ENCODE measurements around the gene TINAG.
"Not testable (repeated sequence)": the region's sequence is repeated elsewhere in the genome, so short reads cannot be mapped to it uniquely, and the experiment has no call there.

TINAG gene

DNA sequence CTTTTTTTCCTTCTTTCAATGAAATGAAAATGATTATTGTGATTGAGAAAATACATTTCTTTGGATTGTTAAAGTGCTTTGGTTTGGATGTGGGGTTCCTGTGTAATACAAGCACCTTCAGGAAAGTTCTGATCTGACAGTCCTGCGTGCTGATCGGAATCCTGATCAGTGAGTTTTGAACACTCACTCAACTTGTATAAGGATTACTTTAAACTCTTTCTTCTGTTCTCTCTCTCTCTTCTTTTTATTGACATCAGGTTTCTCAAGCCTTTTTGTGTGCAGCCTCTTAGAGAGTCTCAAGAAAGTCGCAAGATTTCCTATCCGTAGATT lies 710 bp downstream of the TINAG start:
- TF ChIP-seq, protein P1, sequence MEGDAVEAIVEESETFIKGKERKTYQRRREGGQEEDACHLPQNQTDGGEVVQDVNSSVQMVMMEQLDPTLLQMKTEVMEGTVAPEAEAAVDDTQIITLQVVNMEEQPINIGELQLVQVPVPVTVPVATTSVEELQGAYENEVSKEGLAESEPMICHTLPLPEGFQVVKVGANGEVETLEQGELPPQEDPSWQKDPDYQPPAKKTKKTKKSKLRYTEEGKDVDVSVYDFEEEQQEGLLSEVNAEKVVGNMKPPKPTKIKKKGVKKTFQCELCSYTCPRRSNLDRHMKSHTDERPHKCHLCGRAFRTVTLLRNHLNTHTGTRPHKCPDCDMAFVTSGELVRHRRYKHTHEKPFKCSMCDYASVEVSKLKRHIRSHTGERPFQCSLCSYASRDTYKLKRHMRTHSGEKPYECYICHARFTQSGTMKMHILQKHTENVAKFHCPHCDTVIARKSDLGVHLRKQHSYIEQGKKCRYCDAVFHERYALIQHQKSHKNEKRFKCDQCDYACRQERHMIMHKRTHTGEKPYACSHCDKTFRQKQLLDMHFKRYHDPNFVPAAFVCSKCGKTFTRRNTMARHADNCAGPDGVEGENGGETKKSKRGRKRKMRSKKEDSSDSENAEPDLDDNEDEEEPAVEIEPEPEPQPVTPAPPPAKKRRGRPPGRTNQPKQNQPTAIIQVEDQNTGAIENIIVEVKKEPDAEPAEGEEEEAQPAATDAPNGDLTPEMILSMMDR (conservative IDR thresholded peaks at IDR 0.05), result no peak
- TF ChIP-seq ZFX (IDR thresholded peaks at IDR 0.05), result no peak
- H3K27ac ChIP-seq, result no peak overlapping the region

DNA sequence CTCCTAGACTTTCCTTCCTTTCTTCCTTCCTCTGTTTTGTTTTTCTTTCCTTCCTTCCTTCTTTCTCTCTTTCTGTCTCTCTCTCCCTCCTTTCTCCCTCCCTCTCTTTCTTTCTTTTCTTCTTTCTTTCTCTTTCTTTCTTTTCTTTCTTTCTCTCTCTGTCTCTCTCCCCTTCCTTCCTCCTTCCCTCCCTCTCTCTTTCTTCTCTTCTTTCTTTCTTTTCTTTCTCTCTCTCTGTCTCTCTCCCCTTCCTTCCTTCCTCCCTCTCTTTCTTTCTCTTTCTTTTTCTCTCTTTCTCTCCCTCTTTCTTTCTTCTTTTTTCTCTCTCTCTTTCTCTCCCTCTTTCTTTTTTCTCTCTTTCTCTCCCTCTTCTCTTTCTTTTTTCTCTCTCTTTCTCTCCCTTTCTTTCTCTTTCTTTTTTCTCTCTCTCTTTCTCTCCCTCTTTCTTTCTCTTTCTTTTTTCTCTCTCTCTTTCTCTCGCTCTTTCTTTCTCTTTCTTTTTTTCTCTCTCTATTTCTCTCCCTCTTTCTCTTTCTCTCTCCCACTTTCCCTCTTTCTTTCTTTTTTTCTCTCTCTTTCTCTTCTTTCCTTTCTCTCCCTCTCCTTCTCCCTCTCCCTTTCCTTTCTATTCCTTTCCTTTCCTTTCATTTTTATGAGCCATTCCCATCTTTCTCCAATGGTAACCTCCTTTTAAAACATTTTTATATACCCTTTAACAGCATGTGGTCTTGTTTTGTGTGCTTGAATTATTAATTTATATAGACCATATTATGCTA lies 2.3 kb downstream of the TINAG start:
- TF ChIP-seq, protein P1 (conservative IDR thresholded peaks at IDR 0.05), result no peak
- TF ChIP-seq ZFX (IDR thresholded peaks at IDR 0.05), result no peak
- no peak overlapping the region for H3K27ac ChIP-seq

DNA sequence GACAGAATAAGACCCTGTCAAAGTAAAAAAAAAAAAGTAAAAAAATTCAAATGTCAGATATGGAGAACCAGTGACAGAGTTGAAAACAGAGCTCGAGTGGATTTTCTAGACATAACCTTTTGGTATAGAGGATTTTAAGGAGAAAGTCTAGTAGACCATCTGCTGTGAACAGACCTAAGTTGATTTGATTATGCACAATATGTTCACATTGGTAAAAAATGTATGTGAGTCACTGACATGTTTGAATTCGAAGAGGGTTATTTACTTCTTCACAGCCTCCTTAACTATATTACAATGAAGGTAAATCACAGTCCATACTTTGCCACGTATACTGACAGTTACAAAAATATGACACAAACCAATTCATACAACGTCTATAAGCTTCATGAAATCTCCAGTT lies 7.4 kb downstream of the TINAG start:
- no peak for TF ChIP-seq ZFX (IDR thresholded peaks at IDR 0.05)
- TF ChIP-seq, protein P1 (conservative IDR thresholded peaks at IDR 0.05), result no peak

DNA sequence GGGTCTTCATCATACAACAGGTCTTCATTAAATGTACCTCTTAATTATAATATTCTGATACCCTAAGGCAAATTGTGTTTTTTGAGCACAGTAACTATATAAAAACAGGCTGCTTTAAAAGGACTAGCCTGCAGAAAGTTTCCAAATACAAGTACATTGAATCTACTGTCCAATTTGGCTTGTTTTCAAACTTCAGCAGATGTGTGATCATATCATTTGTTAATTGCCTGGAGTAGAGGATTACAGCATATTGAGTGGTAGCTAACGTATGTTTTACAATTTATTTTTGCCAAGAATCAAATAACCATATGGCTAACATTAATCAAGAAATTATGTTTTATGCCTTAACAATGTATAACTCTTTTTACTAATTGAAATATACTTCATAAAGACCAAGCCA lies 12.6 kb downstream of the TINAG start:
- H3K27ac ChIP-seq, result no peak overlapping the region
- TF ChIP-seq, protein P1 (conservative IDR thresholded peaks at IDR 0.05), result no peak
- no peak for TF ChIP-seq ZFX (IDR thresholded peaks at IDR 0.05)

More for the DNA sequence above, 7.4 kb downstream of the TINAG start:
- no peak overlapping the region for H3K27ac ChIP-seq

DNA sequence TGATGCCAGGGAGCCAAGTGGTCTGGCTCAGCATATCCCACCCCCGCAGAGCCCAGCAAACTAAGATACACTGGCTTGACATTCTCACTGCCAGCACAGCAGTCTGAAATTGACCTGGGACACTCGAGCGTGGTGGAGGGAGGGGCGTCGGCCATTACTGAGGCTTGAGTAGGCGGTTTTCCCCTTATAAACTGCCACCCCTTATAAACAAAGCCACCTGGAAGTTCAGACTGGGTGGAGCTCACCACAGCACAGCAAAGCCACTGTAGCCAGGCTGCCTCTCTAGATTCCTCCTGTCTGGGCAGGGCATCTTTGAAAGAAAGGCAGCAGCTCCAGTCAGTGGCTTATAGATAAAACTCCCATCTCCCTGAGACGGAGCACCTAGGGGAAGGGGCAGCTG lies 19.4 kb downstream of the TINAG start:
- TF ChIP-seq, protein P1 (conservative IDR thresholded peaks at IDR 0.05), result no peak
- no peak for TF ChIP-seq ZFX (IDR thresholded peaks at IDR 0.05)

DNA sequence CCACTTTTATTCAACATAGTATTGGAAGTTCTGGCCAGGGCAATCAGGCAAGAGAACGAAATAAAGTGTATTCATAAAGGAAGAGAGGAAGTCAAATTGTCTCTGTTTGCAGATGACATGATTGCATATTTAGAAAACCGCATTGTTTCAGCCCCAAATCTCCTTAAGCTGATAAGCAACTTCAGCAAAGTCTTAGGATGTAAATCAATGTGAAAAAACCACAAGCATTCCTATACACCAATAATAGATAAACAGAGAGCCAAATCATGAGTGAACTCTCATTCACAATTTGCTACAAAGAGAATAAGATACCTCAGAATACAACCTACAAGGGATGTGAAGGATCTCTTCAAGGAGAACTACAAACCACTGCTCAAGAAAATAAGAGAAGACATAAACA lies 23.3 kb downstream of the TINAG start:
- H3K27ac ChIP-seq, result not testable (repeated sequence)

More for the DNA sequence above, 19.4 kb downstream of the TINAG start:
- H3K27ac ChIP-seq, result no peak overlapping the region

DNA sequence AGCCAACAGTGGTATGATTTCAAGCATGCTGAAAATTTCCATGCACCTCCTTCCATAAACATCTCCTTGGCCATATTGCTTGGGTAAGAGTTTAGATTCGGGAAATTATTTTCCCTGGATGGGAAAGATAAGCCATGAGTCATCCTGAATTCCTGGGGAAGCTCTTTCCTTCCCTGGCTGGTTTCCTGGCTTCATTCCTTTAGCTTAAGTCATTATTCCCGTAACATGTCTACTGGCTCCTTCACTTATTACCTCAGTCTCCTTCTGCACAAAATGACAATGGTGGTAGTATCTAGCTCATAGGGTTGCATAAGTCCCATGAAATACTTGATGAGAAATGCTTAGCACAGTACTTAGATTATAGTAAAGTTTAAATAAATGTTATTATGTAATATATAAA lies 27.6 kb downstream of the TINAG start:
- no peak overlapping the region for H3K27ac ChIP-seq

More for the DNA sequence above, 27.6 kb downstream of the TINAG start:
- no peak for TF ChIP-seq ZFX (IDR thresholded peaks at IDR 0.05)
- TF ChIP-seq, protein P1 (conservative IDR thresholded peaks at IDR 0.05), result no peak
